Fibroblast of villous mesenchyme (primary cell): Measurements from ENCODE around the gene HORMAD2. TPM values are rescaled to one million over a fixed set of nuclear protein-coding genes. Genes with fewer than 3 reads are reported as not detected.
"Not testable (repeated sequence)": the region's sequence is repeated elsewhere in the genome, so short reads cannot be mapped to it uniquely, and the experiment has no call there.

Experiments
- DNase-seq: peaks from one replicate; pipeline ENCODE4 v3.0.0-alpha.2; 2010; ENCODE audit warnings: low read depth
- H3K4me3 ChIP-seq: 2 replicates; pipeline ENCODE4 v1.5.1; 2011; ENCODE audit warnings: low read depth, mild to moderate bottlenecking, low read length
- CTCF ChIP-seq: IDR thresholded peaks from 2 replicates; pipeline ENCODE4 v1.5.1; 2012; ENCODE audit warnings: low read depth, mild to moderate bottlenecking, low read length; ENCODE audit not compliant: insufficient read depth
- total RNA-seq: library from RNA; depleted of rRNA; stranded (reverse); fragments of >200 nt; gene quantifications from 2 replicates; pipeline ENCODE4 v1.2.3, GENCODE V29; 2012

Gene HORMAD2
- total RNA-seq, 1 donor: not detected

- no peak for TF ChIP-seq CTCF
- no peak overlapping the region for H3K4me3 ChIP-seq
- no peak for DNase-seq
Measured at GRCh38 chr22:30197389-30197788, 117.1 kb downstream of the HORMAD2 start.

- no peak for TF ChIP-seq CTCF
- no peak for DNase-seq
Measured at GRCh38 chr22:30198152-30198825, 118.0 kb downstream of the HORMAD2 start.

GRCh38 chr22:30198921-30199320 is 118.7 kb downstream of the HORMAD2 start:
- no peak for TF ChIP-seq CTCF
- H3K4me3 ChIP-seq: no peak overlapping the region
- DNase-seq: no peak

More at GRCh38 chr22:30198152-30198825, 118.0 kb downstream of the HORMAD2 start:
- no peak overlapping the region for H3K4me3 ChIP-seq

- DNase-seq, H3K4me3 ChIP-seq: not testable (repeated sequence)
Measured at GRCh38 chr22:30200905-30201304, 120.6 kb downstream of the HORMAD2 start.

GRCh38 chr22:30201945-30202344 is 121.7 kb downstream of the HORMAD2 start:
- no peak for TF ChIP-seq CTCF
- DNase-seq: peak; percentile 56
- no peak overlapping the region for H3K4me3 ChIP-seq

- TF ChIP-seq CTCF: no peak
- DNase-seq: peak; percentile 84
- H3K4me3 ChIP-seq: no peak overlapping the region
Measured at GRCh38 chr22:30202531-30203006, 122.3 kb downstream of the HORMAD2 start.

GRCh38 chr22:30204015-30204741 is 123.9 kb downstream of the HORMAD2 start:
- no peak overlapping the region for H3K4me3 ChIP-seq
- TF ChIP-seq CTCF: no peak
- DNase-seq: no peak
